ENCODE results near the gene EML5. TPM values are rescaled to one million over a fixed set of nuclear protein-coding genes. Genes with fewer than 3 reads are reported as not detected.

Gene EML5
- total and polyA plus RNA-seq, 2 of the 13 experiments (the other 11 are each of a cell fraction or from before 2014, with no cell fraction given): 0.11 TPM; not detected in 1

DNA sequence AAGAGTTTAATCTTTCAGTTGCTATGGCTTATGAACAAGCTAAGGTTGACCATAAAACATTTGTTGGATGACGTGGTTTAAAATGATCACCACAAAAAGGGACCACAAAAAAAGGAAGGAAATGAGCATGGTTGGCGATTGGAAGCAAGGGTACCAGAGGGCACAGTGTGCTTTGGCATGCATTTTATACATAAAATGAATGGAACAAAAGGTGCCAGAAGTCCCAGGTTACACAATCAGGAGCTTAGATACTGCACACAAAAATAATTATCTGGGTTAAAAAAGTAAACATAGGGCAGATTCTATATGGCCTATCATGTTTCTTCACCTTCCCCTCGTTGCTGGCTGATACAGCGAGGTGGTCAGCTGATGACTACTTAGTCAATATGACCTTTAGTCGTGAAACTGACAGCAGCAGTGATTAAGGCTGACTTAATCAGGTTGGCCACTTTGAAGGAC, 179.2 kb downstream of the EML5 start (continued):
- TF ChIP-seq ERF (CRISPR knock-in tag; IDR thresholded peaks at IDR 0.05): peak; percentile 37; the same call in 1 of the 2 replicates
- no peak for TF ChIP-seq IRX3 (CRISPR knock-in tag; IDR thresholded peaks at IDR 0.05; ENCODE audit: borderline replicate concordance, low read depth)
- peak; percentile 72; the same call in 1 of the 2 replicates for TF ChIP-seq ZNF552 (CRISPR knock-in tag; IDR thresholded peaks at IDR 0.05; ENCODE audit: borderline replicate concordance)
- no peak for TF ChIP-seq CREB1 (IDR thresholded peaks at IDR 0.05)
- peak; percentile 63 for TF ChIP-seq CREB1 (CRISPR knock-in tag; IDR thresholded peaks at IDR 0.05)
- peak; percentile 73; the same call in 1 of the 2 replicates for TF ChIP-seq FOXJ3 (CRISPR knock-in tag; IDR thresholded peaks at IDR 0.05; ENCODE audit: borderline replicate concordance)
- TF ChIP-seq DPF2 (CRISPR knock-in tag; IDR thresholded peaks at IDR 0.05; ENCODE audit: borderline replicate concordance, low read depth): peak; percentile 38; the same call in 1 of the 2 replicates
- peak; percentile 90 for TF ChIP-seq RBAK (CRISPR knock-in tag; IDR thresholded peaks at IDR 0.05)
- TF ChIP-seq SNAI1 (CRISPR knock-in tag; IDR thresholded peaks at IDR 0.05; ENCODE audit: borderline replicate concordance): no peak
- TF ChIP-seq, protein P1, sequence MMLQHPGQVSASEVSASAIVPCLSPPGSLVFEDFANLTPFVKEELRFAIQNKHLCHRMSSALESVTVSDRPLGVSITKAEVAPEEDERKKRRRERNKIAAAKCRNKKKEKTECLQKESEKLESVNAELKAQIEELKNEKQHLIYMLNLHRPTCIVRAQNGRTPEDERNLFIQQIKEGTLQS (CRISPR knock-in tag; IDR thresholded peaks at IDR 0.05): peak; percentile 64; the same call in 1 of the 2 replicates
- TF ChIP-seq ZMYM4 (CRISPR knock-in tag; IDR thresholded peaks at IDR 0.05): peak; percentile 87
- peak; percentile 79 for TF ChIP-seq HDAC2 (CRISPR knock-in tag; IDR thresholded peaks at IDR 0.05)
- peak; percentile 67 for TF ChIP-seq CEBPG (CRISPR knock-in tag; IDR thresholded peaks at IDR 0.05)
- TF ChIP-seq MED1 (CRISPR knock-in tag; IDR thresholded peaks at IDR 0.05): peak; percentile 33; the same call in 1 of the 2 replicates
- TF ChIP-seq RCOR2 (CRISPR knock-in tag; IDR thresholded peaks at IDR 0.05): 0 out of 2 replicates have a peak, but pooled peaks have one; percentile 53
- TF ChIP-seq, protein P2, sequence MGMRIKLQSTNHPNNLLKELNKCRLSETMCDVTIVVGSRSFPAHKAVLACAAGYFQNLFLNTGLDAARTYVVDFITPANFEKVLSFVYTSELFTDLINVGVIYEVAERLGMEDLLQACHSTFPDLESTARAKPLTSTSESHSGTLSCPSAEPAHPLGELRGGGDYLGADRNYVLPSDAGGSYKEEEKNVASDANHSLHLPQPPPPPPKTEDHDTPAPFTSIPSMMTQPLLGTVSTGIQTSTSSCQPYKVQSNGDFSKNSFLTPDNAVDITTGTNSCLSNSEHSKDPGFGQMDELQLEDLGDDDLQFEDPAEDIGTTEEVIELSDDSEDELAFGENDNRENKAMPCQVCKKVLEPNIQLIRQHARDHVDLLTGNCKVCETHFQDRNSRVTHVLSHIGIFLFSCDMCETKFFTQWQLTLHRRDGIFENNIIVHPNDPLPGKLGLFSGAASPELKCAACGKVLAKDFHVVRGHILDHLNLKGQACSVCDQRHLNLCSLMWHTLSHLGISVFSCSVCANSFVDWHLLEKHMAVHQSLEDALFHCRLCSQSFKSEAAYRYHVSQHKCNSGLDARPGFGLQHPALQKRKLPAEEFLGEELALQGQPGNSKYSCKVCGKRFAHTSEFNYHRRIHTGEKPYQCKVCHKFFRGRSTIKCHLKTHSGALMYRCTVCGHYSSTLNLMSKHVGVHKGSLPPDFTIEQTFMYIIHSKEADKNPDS (CRISPR knock-in tag; IDR thresholded peaks at IDR 0.05): no peak
- TF ChIP-seq, protein P3, sequence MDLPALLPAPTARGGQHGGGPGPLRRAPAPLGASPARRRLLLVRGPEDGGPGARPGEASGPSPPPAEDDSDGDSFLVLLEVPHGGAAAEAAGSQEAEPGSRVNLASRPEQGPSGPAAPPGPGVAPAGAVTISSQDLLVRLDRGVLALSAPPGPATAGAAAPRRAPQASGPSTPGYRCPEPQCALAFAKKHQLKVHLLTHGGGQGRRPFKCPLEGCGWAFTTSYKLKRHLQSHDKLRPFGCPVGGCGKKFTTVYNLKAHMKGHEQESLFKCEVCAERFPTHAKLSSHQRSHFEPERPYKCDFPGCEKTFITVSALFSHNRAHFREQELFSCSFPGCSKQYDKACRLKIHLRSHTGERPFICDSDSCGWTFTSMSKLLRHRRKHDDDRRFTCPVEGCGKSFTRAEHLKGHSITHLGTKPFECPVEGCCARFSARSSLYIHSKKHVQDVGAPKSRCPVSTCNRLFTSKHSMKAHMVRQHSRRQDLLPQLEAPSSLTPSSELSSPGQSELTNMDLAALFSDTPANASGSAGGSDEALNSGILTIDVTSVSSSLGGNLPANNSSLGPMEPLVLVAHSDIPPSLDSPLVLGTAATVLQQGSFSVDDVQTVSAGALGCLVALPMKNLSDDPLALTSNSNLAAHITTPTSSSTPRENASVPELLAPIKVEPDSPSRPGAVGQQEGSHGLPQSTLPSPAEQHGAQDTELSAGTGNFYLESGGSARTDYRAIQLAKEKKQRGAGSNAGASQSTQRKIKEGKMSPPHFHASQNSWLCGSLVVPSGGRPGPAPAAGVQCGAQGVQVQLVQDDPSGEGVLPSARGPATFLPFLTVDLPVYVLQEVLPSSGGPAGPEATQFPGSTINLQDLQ (CRISPR knock-in tag; IDR thresholded peaks at IDR 0.05): no peak
- TF ChIP-seq, protein P4, sequence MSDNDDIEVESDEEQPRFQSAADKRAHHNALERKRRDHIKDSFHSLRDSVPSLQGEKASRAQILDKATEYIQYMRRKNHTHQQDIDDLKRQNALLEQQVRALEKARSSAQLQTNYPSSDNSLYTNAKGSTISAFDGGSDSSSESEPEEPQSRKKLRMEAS (IDR thresholded peaks at IDR 0.05): peak; percentile 25; the same call in 1 of the 2 replicates
- TF ChIP-seq PPARG (CRISPR knock-in tag; conservative IDR thresholded peaks at IDR 0.05): peak; percentile 67
- no peak for TF ChIP-seq ETV5 (CRISPR knock-in tag; IDR thresholded peaks at IDR 0.05; ENCODE audit: borderline replicate concordance)
- no peak for TF ChIP-seq SP140L (CRISPR knock-in tag; IDR thresholded peaks at IDR 0.05; ENCODE audit: borderline replicate concordance)
- TF ChIP-seq KLF13 (CRISPR knock-in tag; IDR thresholded peaks at IDR 0.05): no peak
